Tongue (tissue), 2 donors: ENCODE measurements around the gene METTL14. TPM values are rescaled to one million over a fixed set of nuclear protein-coding genes. Genes with fewer than 3 reads are reported as not detected.
A peak's percentile ranks its signal among the peaks of the same experiment; 100 is the strongest.
"Not testable (repeated sequence)": the region's sequence is repeated elsewhere in the genome, so short reads cannot be mapped to it uniquely, and the experiment has no call there.

Source experiments
- DNase-seq: peaks from one replicate; pipeline ENCODE4 v3.0.0-alpha.2; 2015
- total RNA-seq: library from RNA; depleted of rRNA; stranded (reverse); fragments of >200 nt; gene quantifications from one replicate; pipeline ENCODE4 v1.2.3, GENCODE V29; 2014

Gene METTL14
- total RNA-seq = 61.3 TPM

- DNase-seq = peak; percentile 97
Measured at GRCh38 chr4:118684873-118685811, at the start of gene METTL14. TSS of gene METTL14 (plus strand) at chr4:118685392. CDS start at chr4:118685535, 143 bp downstream.

GRCh38 chr4:118636126-118636525, 49.1 kb upstream of the METTL14 start:
- not testable (repeated sequence) for DNase-seq

GRCh38 chr4:118664665-118665064, 20.5 kb upstream of the METTL14 start:
- DNase-seq = not testable (repeated sequence)

- DNase-seq = peak; percentile 90
Measured at GRCh38 chr4:118669220-118669619, 16.0 kb upstream of the METTL14 start.

GRCh38 chr4:118670968-118671367, 14.2 kb upstream of the METTL14 start:
- not testable (repeated sequence) for DNase-seq

GRCh38 chr4:118676128-118676527, 9.1 kb upstream of the METTL14 start:
- DNase-seq = no peak

- DNase-seq = no peak
Measured at GRCh38 chr4:118680808-118681207, 4.4 kb upstream of the METTL14 start.

- DNase-seq = peak; percentile 11
Measured at GRCh38 chr4:118682928-118683327, 2.3 kb upstream of the METTL14 start.

- no peak for DNase-seq
Measured at GRCh38 chr4:118683513-118683912, 1.7 kb upstream of the METTL14 start.

- DNase-seq = no peak
Measured at GRCh38 chr4:118703118-118703517, 17.9 kb downstream of the METTL14 start.

GRCh38 chr4:118711052-118711451, 25.9 kb downstream of the METTL14 start:
- no peak for DNase-seq

- DNase-seq = no peak
Measured at GRCh38 chr4:118712872-118713271, 27.7 kb downstream of the METTL14 start.

GRCh38 chr4:118714682-118715081, 29.5 kb downstream of the METTL14 start:
- no peak for DNase-seq

GRCh38 chr4:118716304-118716703, 31.1 kb downstream of the METTL14 start:
- DNase-seq = no peak

GRCh38 chr4:118718511-118719170, 33.4 kb downstream of the METTL14 start:
- DNase-seq = no peak

GRCh38 chr4:118721752-118722151, 36.6 kb downstream of the METTL14 start:
- no peak for DNase-seq

GRCh38 chr4:118723369-118723768, 38.2 kb downstream of the METTL14 start:
- DNase-seq = no peak

GRCh38 chr4:118727360-118727759, 42.2 kb downstream of the METTL14 start:
- DNase-seq = no peak

GRCh38 chr4:118729287-118730286, 44.4 kb downstream of the METTL14 start:
- DNase-seq = no peak

GRCh38 chr4:118730683-118731082, 45.5 kb downstream of the METTL14 start:
- no peak for DNase-seq

- peak; percentile 41 for DNase-seq
Measured at GRCh38 chr4:118732591-118733330, 47.6 kb downstream of the METTL14 start.
